T-cell (primary cell): Measurements from ENCODE around the gene TMEM38A. TPM values are rescaled to one million over a fixed set of nuclear protein-coding genes. Genes with fewer than 3 reads are reported as not detected.
"Not testable (repeated sequence)": the region's sequence is repeated elsewhere in the genome, so short reads cannot be mapped to it uniquely, and the experiment has no call there.

Experiments
- ATAC-seq, 4 experiments: fragments of 200-7000 bp in 3 of 4; fragments of 150-1000 bp in 1 of 4; cut with Tn5 transposase; replicated peaks in 1 of 4; 1 replicate in 3 of 4; 2 replicates in 1 of 4; pipeline ENCODE4 v1.10.0; 2021; ENCODE audit warnings: moderate library complexity in 3 of 4, mild to moderate bottlenecking in 2 of 4, moderate number of reproducible peaks in 1 of 4
- CTCF ChIA-PET, 2 donors: fragments of 300-600 bp; sonication (Branson Sonifier 250); formaldehyde crosslinking; loops; one replicate each; lab custom pipeline; 2022; ENCODE audit warnings: antibody characterized with exemption in 2 of 2; lab: Charles Lee
- POLR2A ChIA-PET, 2 donors: fragments of 300-600 bp; sonication (Branson Sonifier 250); formaldehyde crosslinking; loops; one replicate each; lab custom pipeline; 2022; ENCODE audit warnings: antibody characterized with exemption in 2 of 2; lab: Charles Lee
- DNase-seq, 35 experiments: peaks; one replicate each; pipeline versions ENCODE4 v3.0.0 to v3.0.0-alpha.2; 2013 to 2023
- H3K27ac ChIP-seq: one replicate; pipeline ENCODE4 v1.5.1; 2013; ENCODE audit warnings: low read length
- H3K27me3 ChIP-seq, 2 experiments: replicated peaks in 1 of 2; 1 replicate in 1 of 2; 2 replicates in 1 of 2; pipeline versions ENCODE4 v1.6.1 to v1.7.0; 2013; ENCODE audit warnings: low read length in 1 of 2, mixed read lengths in 1 of 2; ENCODE audit not compliant: control insufficient read depth in 2 of 2, insufficient read depth in 2 of 2; ENCODE audit errors: extremely low read depth in 1 of 2
- H3K36me3 ChIP-seq, 2 donors: 1 replicate in 1 of 2; 2 replicates in 1 of 2; pipeline versions ENCODE4 v1.6.1 to v1.7.0; 2013; ENCODE audit warnings: low read length in 1 of 2; ENCODE audit not compliant: control insufficient read depth in 2 of 2, insufficient read depth in 1 of 2; ENCODE audit errors: extremely low read depth in 1 of 2
- H3K4me1 ChIP-seq, 2 experiments: 1 replicate in 1 of 2; 2 replicates in 1 of 2; pipeline versions ENCODE4 v1.6.1 to v1.7.0; 2013; ENCODE audit warnings: low read length in 2 of 2, mixed read lengths in 1 of 2; ENCODE audit not compliant: insufficient read depth in 2 of 2, control insufficient read depth in 1 of 2; ENCODE audit errors: extremely low read depth in 1 of 2
- H3K4me3 ChIP-seq, 2 donors: 1 replicate in 1 of 2; 2 replicates in 1 of 2; pipeline versions ENCODE4 v1.5.1 to v1.7.0; 2013; ENCODE audit warnings: mild to moderate bottlenecking in 2 of 2, low read length in 1 of 2, moderate library complexity in 1 of 2; ENCODE audit not compliant: control insufficient read depth in 1 of 2; ENCODE audit errors: extremely low read depth in 1 of 2
- H3K9me3 ChIP-seq: 2 replicates; pipeline ENCODE4 v1.7.0; 2013
- H3K27ac Mint-ChIP-seq, 2 donors: one replicate each; pipeline ENCODE4 v1.8.0; 2020 to 2021; ENCODE audit warnings: mild to moderate bottlenecking in 2 of 2, mixed read lengths in 2 of 2
- H3K27me3 Mint-ChIP-seq, 2 donors: one replicate each; pipeline ENCODE4 v1.8.0; 2021 to 2022; ENCODE audit warnings: mixed read lengths in 2 of 2
- H3K36me3 Mint-ChIP-seq: one replicate; pipeline ENCODE4 v1.8.0; 2021; ENCODE audit warnings: mixed read lengths
- H3K4me1 Mint-ChIP-seq, 3 donors: one replicate each; pipeline ENCODE4 v1.8.0; 2020 to 2022; ENCODE audit warnings: mixed read lengths in 3 of 3, mild to moderate bottlenecking in 1 of 3
- H3K4me3 Mint-ChIP-seq, 3 donors: one replicate each; pipeline ENCODE4 v1.8.0; 2020 to 2022; ENCODE audit warnings: mild to moderate bottlenecking in 3 of 3, mixed read lengths in 3 of 3, moderate library complexity in 3 of 3
- H3K9me3 Mint-ChIP-seq, 3 donors: one replicate each; pipeline ENCODE4 v1.8.0; 2020 to 2022; ENCODE audit warnings: mixed read lengths in 3 of 3
- WGBS: methylation state at CpG from one replicate; pipeline ENCODE4 v1.1.5; 2013; ENCODE audit warnings: missing lambda C conversion rate; ENCODE audit not compliant: insufficient coverage; 5-methylcytosine and 5-hydroxymethylcytosine counted together
- total RNA-seq, 35 experiments: library from RNA in 6 of 35; stranded (reverse) in 6 of 35; fragments of 120-200 nt in 1 of 35; gene quantifications; one replicate each; pipeline versions ENCODE4 v1.2.1 to v1.2.4 and lab custom pipeline; 2013 to 2026

Gene TMEM38A
- total RNA-seq, 5 donors from 2014 or later (not counting 1 experiment from before 2014, with no cell fraction given), result 0.45 to 2.0 (median 0.77) TPM

- ChIA-PET POLR2A (no interaction called here), CTCF (no interaction called here)
Measured at GRCh38 chr19:16640951-16641350, 20.0 kb upstream of the TMEM38A start.

GRCh38 chr19:16641695-16642094 is 19.2 kb upstream of the TMEM38A start:
- ChIA-PET CTCF (no interaction called here), POLR2A (no interaction called here)
- no peak overlapping the region for H3K27ac ChIP-seq
- H3K9me3 ChIP-seq, result no peaks in the 10 kb centered on the region
- Mint-ChIP-seq H3K36me3 (peaks cover 36% of the 10 kb centered on the region), H3K4me1 (peaks cover 19 to 33% (median 28%) of the 10 kb centered on the region in 3 donors), H3K27me3 (no peaks in the 10 kb centered on the region), H3K27ac (no peak overlapping the region), H3K9me3 (no peaks in the 10 kb centered on the region), H3K4me3 (no peak overlapping the region)
- H3K4me3 ChIP-seq, result no peak overlapping the region
- 97% methylated on average over 5 of the region's 10 CpGs for WGBS
- no peak for DNase-seq
- H3K27me3 ChIP-seq, result no peaks in the 10 kb centered on the region
- no peak for ATAC-seq
- peaks cover 0 to 9% of the 10 kb centered on the region in 2 experiments for H3K4me1 ChIP-seq
- peaks cover 15 to 74% of the 10 kb centered on the region in 2 donors for H3K36me3 ChIP-seq

More at GRCh38 chr19:16640951-16641350, 20.0 kb upstream of the TMEM38A start:
- ATAC-seq (no peak), DNase-seq (no peak)
- peaks cover 33% of the 10 kb centered on the region for H3K36me3 Mint-ChIP-seq
- H3K9me3 Mint-ChIP-seq, result no peaks in the 10 kb centered on the region
- no peaks in the 10 kb centered on the region for H3K27me3 ChIP-seq
- H3K27ac Mint-ChIP-seq, result no peak overlapping the region
- H3K4me3 ChIP-seq, result no peak overlapping the region
- no CpG with 5 or more reads among the region's 1 CpG for WGBS
- peaks cover 21 to 34% (median 28%) of the 10 kb centered on the region in 3 donors for H3K4me1 Mint-ChIP-seq
- H3K27ac ChIP-seq, result no peak overlapping the region
- H3K36me3 ChIP-seq, result peaks cover 12 to 70% of the 10 kb centered on the region in 2 donors
- H3K27me3 Mint-ChIP-seq, result no peaks in the 10 kb centered on the region
- H3K9me3 ChIP-seq, result no peaks in the 10 kb centered on the region
- peaks cover 0 to 9% of the 10 kb centered on the region in 2 experiments for H3K4me1 ChIP-seq
- H3K4me3 Mint-ChIP-seq, result no peak overlapping the region

GRCh38 chr19:16645140-16645539 is 15.8 kb upstream of the TMEM38A start:
- H3K27me3 ChIP-seq, result no peaks in the 10 kb centered on the region
- WGBS, result 96% methylated on average over 5 of the region's 9 CpGs
- H3K9me3 ChIP-seq, result no peaks in the 10 kb centered on the region
- Mint-ChIP-seq H3K4me3 (no peak overlapping the region), H3K4me1 (peaks cover 22 to 26% (median 24%) of the 10 kb centered on the region in 3 donors), H3K27ac (no peak overlapping the region), H3K36me3 (peaks cover 36% of the 10 kb centered on the region), H3K27me3 (no peaks in the 10 kb centered on the region), H3K9me3 (no peaks in the 10 kb centered on the region)
- peaks cover 19 to 72% of the 10 kb centered on the region in 2 donors for H3K36me3 ChIP-seq
- no peak for ATAC-seq
- H3K4me1 ChIP-seq, result no peaks in the 10 kb centered on the region
- ChIA-PET POLR2A (interaction anchor here in 1 of 2 donors (0.6 to 0.7 kb wide), 2 partner anchors 91 to 378 kb away, joined by 6 to 7 read pairs; no protein-coding TSS in a partner anchor), CTCF (interaction anchor here in 1 of 2 donors (0.6 kb wide), 1 partner anchor 1798 kb away, joined by 8 read pairs; no protein-coding TSS in a partner anchor)
- H3K27ac ChIP-seq, result no peak overlapping the region
- no peak overlapping the region for H3K4me3 ChIP-seq
- no peak for DNase-seq

GRCh38 chr19:16649734-16650133 is 11.2 kb upstream of the TMEM38A start:
- H3K27me3 ChIP-seq, result no peaks in the 10 kb centered on the region
- peaks cover 21 to 76% of the 10 kb centered on the region in 2 donors for H3K36me3 ChIP-seq
- H3K9me3 ChIP-seq, result no peaks in the 10 kb centered on the region
- ChIA-PET POLR2A (interaction anchor here in 1 of 2 donors (0.7 to 1.0 kb wide), 2 partner anchors 9 to 13 kb away, joined by 3 to 4 read pairs; no protein-coding TSS in a partner anchor), CTCF (no interaction called here)
- peaks cover 17 to 24% (median 21%) of the 10 kb centered on the region in 3 donors for H3K4me1 Mint-ChIP-seq
- no peaks in the 10 kb centered on the region for H3K9me3 Mint-ChIP-seq
- H3K4me3 ChIP-seq, result no peak overlapping the region
- DNase-seq, result no peak
- peaks cover 49% of the 10 kb centered on the region for H3K36me3 Mint-ChIP-seq
- no peaks in the 10 kb centered on the region for H3K4me1 ChIP-seq
- no peak for ATAC-seq
- 90% methylated on average over 2 of the region's 9 CpGs for WGBS
- H3K27ac ChIP-seq, result no peak overlapping the region
- no peaks in the 10 kb centered on the region for H3K27me3 Mint-ChIP-seq
- H3K4me3 Mint-ChIP-seq, result no peak overlapping the region
- H3K27ac Mint-ChIP-seq, result no peak overlapping the region

GRCh38 chr19:16650821-16651220 is 10.1 kb upstream of the TMEM38A start:
- Histone ChIP-seq H3K9me3 (no peaks in the 10 kb centered on the region), H3K4me3 (no peak overlapping the region), H3K27me3 (no peaks in the 10 kb centered on the region), H3K27ac (no peak overlapping the region), H3K4me1 (no peaks in the 10 kb centered on the region), H3K36me3 (peaks cover 24 to 74% of the 10 kb centered on the region in 2 donors)
- DNase-seq (no peak), ATAC-seq (no peak)
- Mint-ChIP-seq H3K36me3 (peaks cover 48% of the 10 kb centered on the region), H3K4me1 (peaks cover 13 to 19% (median 19%) of the 10 kb centered on the region in 3 donors), H3K27me3 (no peaks in the 10 kb centered on the region), H3K27ac (peak overlapping the region in 1 of 2 donors; percentile 6), H3K4me3 (no peak overlapping the region), H3K9me3 (no peaks in the 10 kb centered on the region)
- CTCF ChIA-PET, result interaction anchor here in 1 of 2 donors (0.5 kb wide), 1 partner anchor 415 kb away, joined by 3 read pairs; no protein-coding TSS in a partner anchor
- 89% methylated on average over 2 of the region's 2 CpGs for WGBS
- POLR2A ChIA-PET, result no interaction called here

- CTCF ChIA-PET, H3K9me3 ChIP-seq, H3K27ac ChIP-seq, H3K27me3 ChIP-seq, H3K9me3 Mint-ChIP-seq, H3K4me3 ChIP-seq, POLR2A ChIA-PET, H3K4me1 ChIP-seq, H3K27me3 Mint-ChIP-seq, H3K4me3 Mint-ChIP-seq, DNase-seq, ATAC-seq: not testable (repeated sequence)
- 96% methylated on average over 6 of the region's 8 CpGs for WGBS
- H3K36me3 ChIP-seq, result peaks cover 30 to 72% of the 10 kb centered on the region in 2 donors
- peaks cover 52% of the 10 kb centered on the region for H3K36me3 Mint-ChIP-seq
- peaks cover 19 to 27% (median 21%) of the 10 kb centered on the region in 3 donors for H3K4me1 Mint-ChIP-seq
- peak overlapping the region in 1 of 2 donors; percentile 34 for H3K27ac Mint-ChIP-seq
Measured at GRCh38 chr19:16651421-16652188, 9.3 kb upstream of the TMEM38A start.
